ENCODE data around the gene HERC5. TPM values are rescaled to one million over a fixed set of nuclear protein-coding genes. Genes with fewer than 3 reads are reported as not detected.

The HERC5 gene
- 0.57 and 2.0 TPM in 2 replicates for total RNA-seq

DNA sequence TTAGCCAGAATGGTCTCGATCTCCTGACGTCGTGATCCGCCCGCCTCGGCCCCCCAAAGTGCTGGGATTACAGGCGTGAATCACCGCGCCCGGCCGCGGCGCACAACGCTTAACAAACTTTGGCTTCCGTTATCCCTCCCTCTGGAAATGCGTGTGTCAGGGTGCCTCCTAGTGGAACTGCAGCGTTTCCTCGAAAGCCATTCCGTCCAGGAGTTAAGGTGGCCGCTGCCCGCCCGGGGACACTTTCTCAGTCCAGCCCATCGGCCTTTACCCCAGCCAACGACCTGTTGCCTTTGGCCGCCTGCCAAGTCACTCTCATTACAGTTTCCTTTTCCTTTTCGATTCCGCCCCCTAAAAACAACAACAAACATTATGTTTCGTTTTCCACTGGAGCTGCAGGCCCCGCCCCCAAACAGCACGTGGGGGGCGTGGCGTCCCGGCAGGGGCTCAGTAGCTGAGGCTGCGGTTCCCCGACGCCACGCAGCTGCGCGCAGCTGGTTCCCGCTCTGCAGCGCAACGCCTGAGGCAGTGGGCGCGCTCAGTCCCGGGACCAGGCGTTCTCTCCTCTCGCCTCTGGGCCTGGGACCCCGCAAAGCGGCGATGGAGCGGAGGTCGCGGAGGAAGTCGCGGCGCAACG lies at the start of gene HERC5:
Gene HERC5, plus strand, starts transcription at position 450 of the 637 bp plus-strand sequence. Its CDS starts 151 bp downstream, at position 601.

DNA sequence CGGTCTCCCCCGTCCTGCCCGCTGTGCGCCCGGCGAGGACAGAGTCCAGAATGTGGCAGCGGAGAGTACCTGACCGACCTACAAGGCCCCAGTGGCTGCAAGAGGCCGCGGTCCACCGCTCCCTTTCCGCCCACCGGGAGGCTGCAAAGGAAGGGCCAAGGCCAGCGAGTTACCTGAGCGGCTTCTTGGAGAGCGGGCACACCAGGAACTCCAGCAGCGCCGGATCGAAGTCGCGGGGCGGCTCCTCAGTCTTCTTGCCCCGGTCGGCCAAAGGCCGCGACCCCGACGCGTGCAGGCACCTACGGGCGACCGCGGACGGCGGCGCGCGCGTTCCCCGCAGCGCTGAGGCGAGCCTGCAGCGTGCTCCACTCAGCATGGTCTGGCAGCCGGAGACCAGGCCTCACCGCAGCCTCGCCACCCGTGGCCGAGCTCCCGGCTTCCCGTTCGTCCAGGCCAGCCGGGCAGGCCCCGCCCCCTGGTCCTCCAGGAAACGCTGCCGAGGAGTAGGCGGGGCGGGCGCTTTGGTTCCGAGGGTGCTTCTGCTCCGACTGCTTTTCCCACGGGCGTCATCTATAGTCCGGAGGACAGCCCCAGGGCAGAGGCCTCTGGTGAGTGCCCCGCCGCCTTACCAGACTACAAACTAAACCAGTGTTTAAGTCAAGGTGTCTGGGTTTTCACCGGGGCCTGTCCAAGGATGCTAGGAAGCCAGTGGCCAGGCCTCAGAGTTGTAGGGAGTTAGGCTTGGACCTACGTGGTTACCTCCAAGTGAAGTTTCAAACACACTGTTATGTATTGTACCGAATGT lies 66.6 kb downstream of the HERC5 start, which contains the start of gene PYURF:
Gene PYURF, minus strand, starts transcription at position 452 of the 805 bp plus-strand sequence. Its CDS starts 76 bp downstream, at position 376.

Other genes starting within 250 kb of the HERC5 start
- 10.1 and 14.9 TPM in 2 replicates for gene PPM1K, start 172.6 kb upstream of the HERC5 start, total RNA-seq
- 3.0 and 3.8 TPM in 2 replicates for gene HERC6, start 78.3 kb upstream of the HERC5 start, total RNA-seq
- gene PYURF, start 66.7 kb downstream of the HERC5 start, total RNA-seq: 69.3 and 72.4 TPM in 2 replicates
- 15.1 and 15.3 TPM in 2 replicates for gene HERC3, start 135.4 kb downstream of the HERC5 start, total RNA-seq
- 8.2 and 9.8 TPM in 2 replicates for gene NAP1L5, start 240.7 kb downstream of the HERC5 start, total RNA-seq